ENCODE measurements around the gene COPS7B.
A peak's percentile ranks its signal among the peaks of the same experiment; 100 is the strongest.

DNA sequence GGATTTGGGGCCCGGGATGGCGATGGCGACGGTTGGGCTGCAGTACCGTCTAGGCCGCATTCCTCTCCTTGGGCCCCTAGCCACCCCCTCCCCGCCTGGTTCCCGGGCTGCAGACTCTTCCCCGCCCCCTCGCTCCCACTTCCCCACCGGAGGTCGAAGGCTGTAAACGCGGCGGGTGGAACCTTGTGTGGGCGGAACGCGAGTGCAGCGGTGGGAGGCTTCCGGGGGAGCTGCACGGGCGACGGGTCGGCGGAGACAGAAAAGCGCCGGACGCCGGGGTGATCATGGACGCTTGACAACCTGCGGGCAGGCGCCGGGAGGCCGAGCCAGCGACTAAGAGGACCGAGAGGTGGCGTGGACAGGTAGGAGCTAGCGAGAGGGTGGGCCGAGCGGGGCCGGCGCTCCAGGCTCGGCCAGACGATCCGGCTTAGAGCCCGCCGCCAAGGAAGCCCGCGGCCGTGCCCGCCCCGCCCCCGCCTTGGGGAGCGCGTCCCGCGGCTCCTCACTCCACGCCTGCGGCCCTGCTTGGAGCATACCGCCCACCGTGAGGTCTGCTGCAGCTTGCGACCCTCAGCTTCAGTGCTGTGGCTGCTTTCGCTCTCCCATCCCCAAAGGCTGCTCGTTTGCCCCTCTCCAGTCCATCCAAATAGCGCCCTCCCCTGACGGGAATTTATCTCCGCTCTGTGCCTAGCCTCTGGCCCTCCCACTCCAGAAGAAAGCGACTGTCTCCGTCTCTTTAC is at the start of gene COPS7B:
- TF ChIP-seq CTCF (conservative IDR thresholded peaks at IDR 0.05; ENCODE audit: low read depth, low read length) = peak; percentile 60
- TF ChIP-seq EZH2 (IDR thresholded peaks at IDR 0.05; ENCODE audit: borderline replicate concordance, low read depth, low read length, poor library complexity, severe bottlenecking) = no peak

Data from A673 (cell line).